ENCODE results near the gene SNCA. TPM values are rescaled to one million over a fixed set of nuclear protein-coding genes. Genes with fewer than 3 reads are reported as not detected.

The SNCA gene
- 39.8 TPM for polyA plus RNA-seq (2013)

GRCh38 chr4:89836897-89837384, at the start of gene SNCA:
SNCA (minus strand) TSS chr4:89837161; CDS start chr4:89835667, 1,494 bp downstream.
- WGBS (ENCODE audit: insufficient coverage): 0% methylated on average over 34 of the region's 48 CpGs
- CTCF ChIA-PET: no interaction called here

GRCh38 chr4:89879215-89879614, 42.3 kb upstream of the SNCA start:
- 92% methylated on average over 2 of the region's 4 CpGs for WGBS (ENCODE audit: insufficient coverage)
- CTCF ChIA-PET: interaction anchor here (0.6 to 1.6 kb wide), 7 partner anchors 11 to 397 kb away, joined by 3 to 11 read pairs (median 4); partner anchors contain the start of gene MMRN1
- H3K27ac ChIP-seq (ENCODE audit: insufficient read depth in 1 of 2, low read depth in 1 of 2, low read length in 2 of 2, poor library complexity in 1 of 2, severe bottlenecking in 2 of 2): no peak overlapping the region
- no peaks in the 10 kb centered on the region for H3K27me3 ChIP-seq (replicated peaks in 2 of 5; ENCODE audit: control insufficient read depth in 4 of 5, insufficient read depth in 5 of 5, low read length in 4 of 5)
- H3K36me3 ChIP-seq (ENCODE audit: control insufficient read depth in 4 of 4, insufficient read depth in 4 of 4, low read length in 3 of 4): no peaks in the 10 kb centered on the region
- no peak for DNase-seq
- H3K4me3 ChIP-seq (ENCODE audit: control insufficient read depth in 1 of 7, extremely low read depth in 1 of 7, insufficient read depth in 4 of 7, low read depth in 2 of 7, low read length in 6 of 7): no peak overlapping the region
- POLR2A ChIA-PET: no interaction called here
- peaks cover 0 to 3% (median 0%) of the 10 kb centered on the region in 4 experiments for H3K4me1 ChIP-seq (ENCODE audit: control extremely low read depth in 1 of 4, control insufficient read depth in 4 of 4, insufficient read depth in 4 of 4, low read length in 3 of 4)
- H3K9me3 ChIP-seq (ENCODE audit: control extremely low read depth in 1 of 5, control insufficient read depth in 4 of 5, insufficient read depth in 2 of 5, low read depth in 1 of 5, low read length in 4 of 5): no peaks in the 10 kb centered on the region

More at GRCh38 chr4:89836897-89837384, at the start of gene SNCA:
- POLR2A ChIA-PET: no interaction called here
- Histone ChIP-seq H3K36me3 (ENCODE audit: control insufficient read depth in 4 of 4, insufficient read depth in 4 of 4, low read length in 3 of 4) (peaks cover 5 to 17% (median 9%) of the 10 kb centered on the region in 4 experiments), H3K4me1 (ENCODE audit: control extremely low read depth in 1 of 4, control insufficient read depth in 4 of 4, insufficient read depth in 4 of 4, low read length in 3 of 4) (peaks cover 2 to 31% (median 18%) of the 10 kb centered on the region in 4 experiments), H3K27me3 (replicated peaks in 2 of 5; ENCODE audit: control insufficient read depth in 4 of 5, insufficient read depth in 5 of 5, low read length in 4 of 5) (no peaks in the 10 kb centered on the region), H3K27ac (ENCODE audit: insufficient read depth in 1 of 2, low read depth in 1 of 2, low read length in 2 of 2, poor library complexity in 1 of 2, severe bottlenecking in 2 of 2) (peak within 1 kb of the TSS; percentile 51 to 85), H3K4me3 (ENCODE audit: control insufficient read depth in 1 of 7, extremely low read depth in 1 of 7, insufficient read depth in 4 of 7, low read depth in 2 of 7, low read length in 6 of 7) (peak within 1 kb of the TSS; percentile 75 to 93 (median 88)), H3K9me3 (ENCODE audit: control extremely low read depth in 1 of 5, control insufficient read depth in 4 of 5, insufficient read depth in 2 of 5, low read depth in 1 of 5, low read length in 4 of 5) (no peaks in the 10 kb centered on the region)
- peak; percentile 78 to 89 (median 79) for DNase-seq

GRCh38 chr4:89878611-89879010, 41.6 kb upstream of the SNCA start:
- no CpG with 5 or more reads among the region's 1 CpG for WGBS (ENCODE audit: insufficient coverage)
- no peak overlapping the region for H3K4me3 ChIP-seq (ENCODE audit: control insufficient read depth in 1 of 7, extremely low read depth in 1 of 7, insufficient read depth in 4 of 7, low read depth in 2 of 7, low read length in 6 of 7)
- CTCF ChIA-PET: interaction anchor here (0.8 to 1.5 kb wide), 6 partner anchors 13 to 396 kb away, joined by 3 to 6 read pairs (median 4); no protein-coding TSS in a partner anchor
- H3K4me1 ChIP-seq (ENCODE audit: control extremely low read depth in 1 of 4, control insufficient read depth in 4 of 4, insufficient read depth in 4 of 4, low read length in 3 of 4): peaks cover 0 to 3% (median 0%) of the 10 kb centered on the region in 4 experiments
- no peaks in the 10 kb centered on the region for H3K36me3 ChIP-seq (ENCODE audit: control insufficient read depth in 4 of 4, insufficient read depth in 4 of 4, low read length in 3 of 4)
- no peaks in the 10 kb centered on the region for H3K27me3 ChIP-seq (replicated peaks in 2 of 5; ENCODE audit: control insufficient read depth in 4 of 5, insufficient read depth in 5 of 5, low read length in 4 of 5)
- H3K27ac ChIP-seq (ENCODE audit: insufficient read depth in 1 of 2, low read depth in 1 of 2, low read length in 2 of 2, poor library complexity in 1 of 2, severe bottlenecking in 2 of 2): no peak overlapping the region
- no peaks in the 10 kb centered on the region for H3K9me3 ChIP-seq (ENCODE audit: control extremely low read depth in 1 of 5, control insufficient read depth in 4 of 5, insufficient read depth in 2 of 5, low read depth in 1 of 5, low read length in 4 of 5)
- DNase-seq: no peak
- POLR2A ChIA-PET: interaction anchor here (0.6 kb wide), 1 partner anchor 30 kb away, joined by 3 read pairs; no protein-coding TSS in a partner anchor

GRCh38 chr4:89876548-89876947, 39.6 kb upstream of the SNCA start:
- peaks cover 0 to 3% (median 0%) of the 10 kb centered on the region in 4 experiments for H3K4me1 ChIP-seq (ENCODE audit: control extremely low read depth in 1 of 4, control insufficient read depth in 4 of 4, insufficient read depth in 4 of 4, low read length in 3 of 4)
- H3K9me3 ChIP-seq (ENCODE audit: control extremely low read depth in 1 of 5, control insufficient read depth in 4 of 5, insufficient read depth in 2 of 5, low read depth in 1 of 5, low read length in 4 of 5): no peaks in the 10 kb centered on the region
- H3K36me3 ChIP-seq (ENCODE audit: control insufficient read depth in 4 of 4, insufficient read depth in 4 of 4, low read length in 3 of 4): no peaks in the 10 kb centered on the region
- CTCF ChIA-PET: interaction anchor here (1.5 kb wide), 2 partner anchors 8 to 24 kb away, joined by 4 read pairs; no protein-coding TSS in a partner anchor
- H3K4me3 ChIP-seq (ENCODE audit: control insufficient read depth in 1 of 7, extremely low read depth in 1 of 7, insufficient read depth in 4 of 7, low read depth in 2 of 7, low read length in 6 of 7): no peak overlapping the region
- no peak for DNase-seq
- 100% methylated on average over 2 of the region's 3 CpGs for WGBS (ENCODE audit: insufficient coverage)
- no peaks in the 10 kb centered on the region for H3K27me3 ChIP-seq (replicated peaks in 2 of 5; ENCODE audit: control insufficient read depth in 4 of 5, insufficient read depth in 5 of 5, low read length in 4 of 5)
- no peak overlapping the region for H3K27ac ChIP-seq (ENCODE audit: insufficient read depth in 1 of 2, low read depth in 1 of 2, low read length in 2 of 2, poor library complexity in 1 of 2, severe bottlenecking in 2 of 2)
- POLR2A ChIA-PET: no interaction called here

GRCh38 chr4:89871211-89871610, 34.2 kb upstream of the SNCA start:
- Histone ChIP-seq H3K9me3 (ENCODE audit: control extremely low read depth in 1 of 5, control insufficient read depth in 4 of 5, insufficient read depth in 2 of 5, low read depth in 1 of 5, low read length in 4 of 5) (peaks cover 0 to 1% (median 0%) of the 10 kb centered on the region in 5 experiments), H3K27me3 (replicated peaks in 2 of 5; ENCODE audit: control insufficient read depth in 4 of 5, insufficient read depth in 5 of 5, low read length in 4 of 5) (no peaks in the 10 kb centered on the region), H3K36me3 (ENCODE audit: control insufficient read depth in 4 of 4, insufficient read depth in 4 of 4, low read length in 3 of 4) (no peaks in the 10 kb centered on the region), H3K27ac (ENCODE audit: insufficient read depth in 1 of 2, low read depth in 1 of 2, low read length in 2 of 2, poor library complexity in 1 of 2, severe bottlenecking in 2 of 2) (no peak overlapping the region), H3K4me1 (ENCODE audit: control extremely low read depth in 1 of 4, control insufficient read depth in 4 of 4, insufficient read depth in 4 of 4, low read length in 3 of 4) (no peaks in the 10 kb centered on the region), H3K4me3 (ENCODE audit: control insufficient read depth in 1 of 7, extremely low read depth in 1 of 7, insufficient read depth in 4 of 7, low read depth in 2 of 7, low read length in 6 of 7) (no peak overlapping the region)
- POLR2A ChIA-PET: no interaction called here
- DNase-seq: no peak
- CTCF ChIA-PET: interaction anchor here (0.6 to 1.7 kb wide), 4 partner anchors 29 to 713 kb away, joined by 3 to 6 read pairs (median 4); no protein-coding TSS in a partner anchor
- WGBS (ENCODE audit: insufficient coverage): 100% methylated on average over 1 of the region's 1 CpG

GRCh38 chr4:89868999-89869589, 32.1 kb upstream of the SNCA start:
- Histone ChIP-seq H3K4me1 (ENCODE audit: control extremely low read depth in 1 of 4, control insufficient read depth in 4 of 4, insufficient read depth in 4 of 4, low read length in 3 of 4) (no peaks in the 10 kb centered on the region), H3K9me3 (ENCODE audit: control extremely low read depth in 1 of 5, control insufficient read depth in 4 of 5, insufficient read depth in 2 of 5, low read depth in 1 of 5, low read length in 4 of 5) (peaks cover 0 to 1% (median 0%) of the 10 kb centered on the region in 5 experiments), H3K4me3 (ENCODE audit: control insufficient read depth in 1 of 7, extremely low read depth in 1 of 7, insufficient read depth in 4 of 7, low read depth in 2 of 7, low read length in 6 of 7) (no peak overlapping the region), H3K27me3 (replicated peaks in 2 of 5; ENCODE audit: control insufficient read depth in 4 of 5, insufficient read depth in 5 of 5, low read length in 4 of 5) (no peaks in the 10 kb centered on the region), H3K27ac (ENCODE audit: insufficient read depth in 1 of 2, low read depth in 1 of 2, low read length in 2 of 2, poor library complexity in 1 of 2, severe bottlenecking in 2 of 2) (no peak overlapping the region), H3K36me3 (ENCODE audit: control insufficient read depth in 4 of 4, insufficient read depth in 4 of 4, low read length in 3 of 4) (no peaks in the 10 kb centered on the region)
- DNase-seq: peak in 2 of 3 donors; percentile 34 to 41
- WGBS (ENCODE audit: insufficient coverage): no CpG with 5 or more reads among the region's 2 CpGs
- CTCF ChIA-PET: interaction anchor here (0.7 to 2.7 kb wide), 17 partner anchors 8 to 704 kb away, joined by 3 to 14 read pairs (median 4); partner anchors contain the start of gene MMRN1
- POLR2A ChIA-PET: no interaction called here

DNA sequence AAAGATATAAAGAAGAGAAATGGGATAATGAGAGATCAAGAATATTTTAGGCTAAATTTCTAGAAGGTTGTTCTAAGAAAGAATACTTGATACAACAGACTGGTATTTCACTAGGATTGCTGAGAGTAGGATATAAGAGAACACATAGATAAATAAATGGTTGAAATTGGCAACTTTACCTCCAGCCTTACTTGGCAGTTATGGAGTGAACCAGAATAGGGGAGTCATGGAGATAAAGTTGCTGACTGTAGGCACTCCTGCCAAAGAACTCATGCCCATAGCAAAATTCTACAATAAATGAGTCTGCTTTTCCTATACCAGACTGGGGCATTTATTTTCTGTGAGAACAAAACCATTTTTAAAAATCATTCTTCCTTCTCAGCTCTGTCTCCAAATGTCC, 31.3 kb upstream of the SNCA start:
- no peaks in the 10 kb centered on the region for H3K36me3 ChIP-seq (ENCODE audit: control insufficient read depth in 4 of 4, insufficient read depth in 4 of 4, low read length in 3 of 4)
- peaks cover 0 to 8% (median 0%) of the 10 kb centered on the region in 4 experiments for H3K4me1 ChIP-seq (ENCODE audit: control extremely low read depth in 1 of 4, control insufficient read depth in 4 of 4, insufficient read depth in 4 of 4, low read length in 3 of 4)
- no peak for DNase-seq
- peaks cover 0 to 1% (median 0%) of the 10 kb centered on the region in 5 experiments for H3K9me3 ChIP-seq (ENCODE audit: control extremely low read depth in 1 of 5, control insufficient read depth in 4 of 5, insufficient read depth in 2 of 5, low read depth in 1 of 5, low read length in 4 of 5)
- no peak overlapping the region for H3K4me3 ChIP-seq (ENCODE audit: control insufficient read depth in 1 of 7, extremely low read depth in 1 of 7, insufficient read depth in 4 of 7, low read depth in 2 of 7, low read length in 6 of 7)
- H3K27ac ChIP-seq (ENCODE audit: insufficient read depth in 1 of 2, low read depth in 1 of 2, low read length in 2 of 2, poor library complexity in 1 of 2, severe bottlenecking in 2 of 2): no peak overlapping the region
- no peaks in the 10 kb centered on the region for H3K27me3 ChIP-seq (replicated peaks in 2 of 5; ENCODE audit: control insufficient read depth in 4 of 5, insufficient read depth in 5 of 5, low read length in 4 of 5)
- CTCF ChIA-PET: interaction anchor here (0.7 to 2.7 kb wide), 12 partner anchors 8 to 703 kb away, joined by 3 to 14 read pairs (median 4); partner anchors contain the start of gene MMRN1
- POLR2A ChIA-PET: interaction anchor here (0.7 kb wide), 1 partner anchor 800 kb away, joined by 3 read pairs; no protein-coding TSS in a partner anchor
